Measurements from ENCODE around the gene AUTS2.

DNA sequence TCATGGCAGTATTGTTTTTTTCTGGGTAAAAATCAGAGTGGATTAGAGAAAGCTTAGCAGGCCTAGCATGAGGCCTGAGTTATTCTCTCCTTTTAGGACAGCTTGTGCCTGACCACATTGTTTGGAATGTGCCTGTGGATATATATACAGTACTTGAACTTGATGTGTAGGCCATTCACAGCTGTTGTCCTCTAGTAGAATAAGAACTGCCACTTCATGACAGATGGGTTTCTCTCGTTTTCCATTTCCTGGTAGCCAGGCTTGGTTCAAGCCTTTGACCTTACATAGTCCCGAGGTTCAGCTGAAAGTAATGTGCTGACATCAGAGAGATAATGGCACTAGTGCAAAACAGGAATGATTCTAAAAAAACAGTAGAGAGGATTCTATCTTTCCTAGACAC is 473.9 kb downstream of the AUTS2 start:
- no peak for TF ChIP-seq EZH2 (IDR thresholded peaks at IDR 0.05; ENCODE audit: low read length)
- TF ChIP-seq, protein P1, sequence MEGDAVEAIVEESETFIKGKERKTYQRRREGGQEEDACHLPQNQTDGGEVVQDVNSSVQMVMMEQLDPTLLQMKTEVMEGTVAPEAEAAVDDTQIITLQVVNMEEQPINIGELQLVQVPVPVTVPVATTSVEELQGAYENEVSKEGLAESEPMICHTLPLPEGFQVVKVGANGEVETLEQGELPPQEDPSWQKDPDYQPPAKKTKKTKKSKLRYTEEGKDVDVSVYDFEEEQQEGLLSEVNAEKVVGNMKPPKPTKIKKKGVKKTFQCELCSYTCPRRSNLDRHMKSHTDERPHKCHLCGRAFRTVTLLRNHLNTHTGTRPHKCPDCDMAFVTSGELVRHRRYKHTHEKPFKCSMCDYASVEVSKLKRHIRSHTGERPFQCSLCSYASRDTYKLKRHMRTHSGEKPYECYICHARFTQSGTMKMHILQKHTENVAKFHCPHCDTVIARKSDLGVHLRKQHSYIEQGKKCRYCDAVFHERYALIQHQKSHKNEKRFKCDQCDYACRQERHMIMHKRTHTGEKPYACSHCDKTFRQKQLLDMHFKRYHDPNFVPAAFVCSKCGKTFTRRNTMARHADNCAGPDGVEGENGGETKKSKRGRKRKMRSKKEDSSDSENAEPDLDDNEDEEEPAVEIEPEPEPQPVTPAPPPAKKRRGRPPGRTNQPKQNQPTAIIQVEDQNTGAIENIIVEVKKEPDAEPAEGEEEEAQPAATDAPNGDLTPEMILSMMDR (optimal IDR thresholded peaks at IDR 0.05 in 1 of 3, IDR thresholded peaks at IDR 0.05 in 1 of 3, conservative IDR thresholded peaks at IDR 0.05 in 1 of 3; ENCODE audit: extremely low read depth in 1 of 3, insufficient read depth in 2 of 3, low read length in 3 of 3), result no peak
